Testis (tissue), 3 donors: ENCODE results near the gene EPHX1. TPM values are rescaled to one million over a fixed set of nuclear protein-coding genes. Genes with fewer than 3 reads are reported as not detected.

Experiments used
- DNase-seq: peaks from one replicate; pipeline ENCODE4 v3.0.0-alpha.2; 2019
- H3K27ac ChIP-seq, 2 donors: fragments of 200-600 bp; sonication (generic); one replicate each; pipeline ENCODE4 v1.5.1; 2019
- H3K27me3 ChIP-seq: fragments of 200-600 bp; sonication (generic); one replicate; pipeline ENCODE4 v1.5.1; 2019
- H3K36me3 ChIP-seq: fragments of 200-600 bp; sonication (generic); one replicate; pipeline ENCODE4 v1.5.1; 2017; ENCODE audit warnings: low read depth; ENCODE audit errors: missing control alignments
- H3K4me1 ChIP-seq: fragments of 200-600 bp; sonication (generic); one replicate; pipeline ENCODE4 v1.5.1; 2019
- H3K4me3 ChIP-seq, 2 donors: fragments of 200-600 bp; sonication (generic); one replicate each; pipeline ENCODE4 v1.5.1; 2017 to 2019
- H3K9me3 ChIP-seq: fragments of 200-600 bp; sonication (generic); one replicate; pipeline ENCODE4 v1.5.1; 2017
- POLR2A ChIP-seq: fragments of 450-650 bp; IDR thresholded peaks from one replicate; pipeline ENCODE4 v1.6.1; 2017; ENCODE audit warnings: antibody characterized with exemption, mild to moderate bottlenecking, moderate library complexity
- WGBS, 2 donors: methylation state at CpG; one replicate each; pipeline ENCODE4 v1.1.5; 2018; 5-methylcytosine and 5-hydroxymethylcytosine counted together
- intact Hi-C: fragments of 100-400 bp; cut with DNase I; formaldehyde crosslinking; loops from one replicate; pipeline ENCODE4 v1.15.1; 2023; ENCODE audit warnings: low total_unique reads
- polyA plus RNA-seq: library from polyadenylated mRNA; stranded (reverse); fragments of 350-450 nt; fragmentation: Illumina TruSeq; extraction: RNeasy Lipid Tissue Mini Kit (QIAGEN cat#74804); gene quantifications from one replicate; pipeline ENCODE4 v1.2.3, GENCODE V29; 2014; ENCODE audit warnings: low read depth, low replicate concordance; ENCODE audit not compliant: insufficient read depth
- total RNA-seq, 2 donors: library from RNA; depleted of rRNA; stranded (reverse); fragments of >200 nt; gene quantifications; one replicate each; pipeline ENCODE4 v1.2.3, GENCODE V29; 2016
- TF ChIP-seq, protein P1 (sequence below), 3 experiments: fragments of 450-650 bp in 2 of 3; fragments of 200-600 bp in 1 of 3; sonication (generic) in 1 of 3; IDR thresholded peaks; one replicate each; pipeline ENCODE4 v1.5.1; 2016 to 2019; ENCODE audit warnings: antibody characterized with exemption in 3 of 3, mild to moderate bottlenecking in 2 of 3, moderate library complexity in 1 of 3

Gene EPHX1
- total and polyA plus RNA-seq, 3 donors from 2014 or later, result 145 to 173 (median 161) TPM

DNA sequence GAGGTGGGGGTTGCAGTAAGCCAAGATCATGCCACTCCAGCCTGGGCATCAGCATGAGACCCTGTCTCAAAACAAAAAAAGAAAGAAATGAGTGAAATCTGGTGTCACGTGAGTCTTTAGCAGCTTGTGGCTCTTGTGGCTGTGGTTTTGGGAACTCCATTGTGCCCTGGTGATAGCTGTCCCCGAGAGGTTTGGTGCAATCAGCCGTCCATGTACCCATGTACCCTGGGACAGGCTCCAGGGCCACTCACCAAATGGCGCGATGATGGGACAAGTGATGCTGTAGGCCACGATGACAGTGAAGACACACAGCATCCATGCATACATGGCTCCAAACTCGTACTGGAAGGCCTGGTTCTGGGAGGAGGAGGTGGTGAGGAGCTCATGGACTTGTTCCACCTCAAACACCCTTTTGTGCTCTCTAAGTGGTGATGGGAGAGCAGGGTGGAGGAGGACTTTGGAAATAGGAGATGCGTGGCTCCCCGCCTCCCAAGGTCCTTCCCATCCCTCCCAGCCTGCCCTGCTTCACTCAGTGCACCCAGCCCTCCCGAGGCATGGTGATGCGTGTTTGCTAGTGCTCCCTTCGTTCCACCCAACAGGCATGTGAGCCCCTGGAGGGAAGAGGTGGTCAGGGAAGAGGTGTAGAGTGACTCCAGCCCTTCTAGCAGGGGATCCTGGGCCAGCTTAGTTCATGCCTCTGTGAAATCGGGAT lies 42.6 kb downstream of the EPHX1 start:
- peaks cover 4% of the 10 kb centered on the region for H3K4me1 ChIP-seq
- H3K27ac ChIP-seq, result no peak overlapping the region
- TF ChIP-seq, protein P1, sequence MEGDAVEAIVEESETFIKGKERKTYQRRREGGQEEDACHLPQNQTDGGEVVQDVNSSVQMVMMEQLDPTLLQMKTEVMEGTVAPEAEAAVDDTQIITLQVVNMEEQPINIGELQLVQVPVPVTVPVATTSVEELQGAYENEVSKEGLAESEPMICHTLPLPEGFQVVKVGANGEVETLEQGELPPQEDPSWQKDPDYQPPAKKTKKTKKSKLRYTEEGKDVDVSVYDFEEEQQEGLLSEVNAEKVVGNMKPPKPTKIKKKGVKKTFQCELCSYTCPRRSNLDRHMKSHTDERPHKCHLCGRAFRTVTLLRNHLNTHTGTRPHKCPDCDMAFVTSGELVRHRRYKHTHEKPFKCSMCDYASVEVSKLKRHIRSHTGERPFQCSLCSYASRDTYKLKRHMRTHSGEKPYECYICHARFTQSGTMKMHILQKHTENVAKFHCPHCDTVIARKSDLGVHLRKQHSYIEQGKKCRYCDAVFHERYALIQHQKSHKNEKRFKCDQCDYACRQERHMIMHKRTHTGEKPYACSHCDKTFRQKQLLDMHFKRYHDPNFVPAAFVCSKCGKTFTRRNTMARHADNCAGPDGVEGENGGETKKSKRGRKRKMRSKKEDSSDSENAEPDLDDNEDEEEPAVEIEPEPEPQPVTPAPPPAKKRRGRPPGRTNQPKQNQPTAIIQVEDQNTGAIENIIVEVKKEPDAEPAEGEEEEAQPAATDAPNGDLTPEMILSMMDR (IDR thresholded peaks at IDR 0.05), result no peak
- no peak for TF ChIP-seq POLR2A
- H3K27me3 ChIP-seq, result no peaks in the 10 kb centered on the region
- H3K36me3 ChIP-seq, result no peaks in the 10 kb centered on the region
- WGBS, 2 donors, result 91 to 92% methylated on average over 12 to 13 of the region's 13 CpGs
- intact Hi-C loops, result no loop called here
- H3K9me3 ChIP-seq, result no peaks in the 10 kb centered on the region
- no peak overlapping the region for H3K4me3 ChIP-seq
- no peak for DNase-seq

DNA sequence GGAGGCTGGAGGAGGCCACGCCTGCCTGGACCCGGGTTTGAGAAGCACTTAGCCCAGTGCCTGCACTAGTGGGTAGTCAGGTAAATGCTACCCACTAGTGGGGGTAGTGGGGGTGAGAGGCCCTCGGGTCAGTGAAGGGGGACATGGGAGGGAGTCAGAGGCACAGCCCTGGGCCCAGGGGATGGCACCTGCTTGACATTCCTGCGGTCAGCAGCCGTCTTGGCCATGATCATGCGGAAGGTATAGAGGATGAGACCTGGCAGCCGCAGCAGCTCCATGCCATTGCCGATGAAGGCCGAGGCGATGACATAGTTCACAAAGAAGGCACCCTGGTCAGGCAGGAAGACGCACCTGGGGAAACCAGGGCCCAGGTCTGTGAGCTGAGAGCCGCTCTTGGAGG lies 43.5 kb downstream of the EPHX1 start:
- WGBS, 2 donors, result 89 to 95% methylated on average over 12 of the region's 12 CpGs
- DNase-seq, result no peak

DNA sequence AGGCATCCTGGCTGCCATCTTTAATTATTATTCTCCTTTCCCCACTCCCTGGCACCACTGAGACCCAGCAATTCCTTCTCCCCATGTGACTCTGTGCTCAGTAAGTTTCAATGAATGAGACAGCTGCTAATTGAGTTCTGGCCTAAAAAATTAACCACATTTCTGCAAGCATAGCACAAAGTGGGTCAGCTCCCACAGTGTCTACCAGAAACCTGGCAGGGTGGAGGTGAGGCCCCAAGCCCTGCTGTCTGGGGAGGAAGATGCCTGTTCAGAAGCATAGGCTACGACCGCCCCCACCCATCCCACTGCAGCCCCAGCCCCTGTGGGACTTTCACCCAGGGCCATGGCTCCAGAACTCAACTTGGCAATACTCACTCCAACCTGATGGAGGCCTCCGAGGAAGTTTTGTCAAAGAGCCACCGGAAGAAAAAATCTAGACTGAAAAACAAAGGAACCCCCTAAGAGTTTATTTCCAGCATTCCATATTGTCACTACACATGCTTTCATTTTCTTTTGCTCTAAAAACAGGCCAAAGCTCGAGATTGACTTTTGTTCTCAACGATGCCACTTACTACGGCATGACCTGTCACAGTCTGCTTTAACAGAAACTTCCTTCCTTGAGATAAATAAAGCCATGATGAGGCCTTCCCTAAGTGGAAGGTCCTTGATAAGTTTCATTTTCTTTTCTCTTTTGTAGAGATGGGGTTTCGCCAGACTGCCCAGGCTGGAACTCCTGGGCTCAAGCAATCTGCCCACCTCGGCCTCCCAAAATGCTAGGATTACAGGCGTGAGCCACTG lies 45.8 kb downstream of the EPHX1 start:
- no peaks in the 10 kb centered on the region for H3K9me3 ChIP-seq
- no peaks in the 10 kb centered on the region for H3K4me1 ChIP-seq
- 81 to 82% methylated on average over 10 of the region's 10 CpGs for WGBS, 2 donors
- no peak for DNase-seq
- H3K36me3 ChIP-seq, result no peaks in the 10 kb centered on the region
- no peak overlapping the region for H3K27ac ChIP-seq
- TF ChIP-seq, protein P1 (IDR thresholded peaks at IDR 0.05), result no peak
- no peak for TF ChIP-seq POLR2A
- no peaks in the 10 kb centered on the region for H3K27me3 ChIP-seq
- intact Hi-C loops, result no loop called here
- no peak overlapping the region for H3K4me3 ChIP-seq

More for the DNA sequence above, 43.5 kb downstream of the EPHX1 start:
- no peak for TF ChIP-seq POLR2A
- TF ChIP-seq, protein P1 (IDR thresholded peaks at IDR 0.05), result no peak
- Histone ChIP-seq H3K36me3 (no peaks in the 10 kb centered on the region), H3K27me3 (no peaks in the 10 kb centered on the region), H3K27ac (no peak overlapping the region), H3K4me1 (peaks cover under 1% of the 10 kb centered on the region), H3K4me3 (no peak overlapping the region), H3K9me3 (no peaks in the 10 kb centered on the region)
- intact Hi-C loops, result no loop called here

DNA sequence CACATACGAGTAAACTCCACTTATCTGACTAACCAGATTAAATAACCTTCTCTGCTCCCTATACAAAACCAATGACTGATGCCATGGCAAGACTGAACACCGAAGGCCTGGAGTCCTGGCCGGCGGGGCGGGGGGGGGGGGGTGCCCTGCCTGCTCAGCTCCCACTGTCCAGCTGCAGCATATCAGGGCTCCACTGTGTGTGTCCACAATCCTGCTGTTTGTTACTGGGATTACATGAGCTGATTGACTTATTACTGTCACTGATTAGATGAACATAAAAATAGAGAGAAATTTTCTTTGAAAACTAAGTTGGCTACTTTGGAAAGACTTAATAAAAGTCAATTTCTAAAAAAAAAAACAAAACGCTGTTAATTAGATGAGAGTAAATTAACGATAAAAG lies 47.3 kb downstream of the EPHX1 start:
- no peaks in the 10 kb centered on the region for H3K27me3 ChIP-seq
- no peaks in the 10 kb centered on the region for H3K4me1 ChIP-seq
- no peaks in the 10 kb centered on the region for H3K9me3 ChIP-seq
- no peak for DNase-seq
- intact Hi-C loops, result no loop called here
- WGBS, 2 donors, result 67 to 82% methylated on average over 6 to 7 of the region's 7 CpGs
- H3K27ac ChIP-seq, result no peak overlapping the region
- H3K36me3 ChIP-seq, result no peaks in the 10 kb centered on the region
- TF ChIP-seq, protein P1 (IDR thresholded peaks at IDR 0.05), result no peak
- no peak for TF ChIP-seq POLR2A
- no peak overlapping the region for H3K4me3 ChIP-seq
